NK-92 treated with Interleukin-12 subunit alpha and Interleukin-12 subunit beta, amount 100 ng/mL, for 24 hours (cell line): Measurements from ENCODE around the gene TINCR.
"Not testable (repeated sequence)": the region's sequence is repeated elsewhere in the genome, so short reads cannot be mapped to it uniquely, and the experiment has no call there.

Experiments used
- DNase-seq: peaks from one replicate; lab custom pipeline; 2025; lab: John Stamatoyannopoulos, UW

The TINCR gene

DNA sequence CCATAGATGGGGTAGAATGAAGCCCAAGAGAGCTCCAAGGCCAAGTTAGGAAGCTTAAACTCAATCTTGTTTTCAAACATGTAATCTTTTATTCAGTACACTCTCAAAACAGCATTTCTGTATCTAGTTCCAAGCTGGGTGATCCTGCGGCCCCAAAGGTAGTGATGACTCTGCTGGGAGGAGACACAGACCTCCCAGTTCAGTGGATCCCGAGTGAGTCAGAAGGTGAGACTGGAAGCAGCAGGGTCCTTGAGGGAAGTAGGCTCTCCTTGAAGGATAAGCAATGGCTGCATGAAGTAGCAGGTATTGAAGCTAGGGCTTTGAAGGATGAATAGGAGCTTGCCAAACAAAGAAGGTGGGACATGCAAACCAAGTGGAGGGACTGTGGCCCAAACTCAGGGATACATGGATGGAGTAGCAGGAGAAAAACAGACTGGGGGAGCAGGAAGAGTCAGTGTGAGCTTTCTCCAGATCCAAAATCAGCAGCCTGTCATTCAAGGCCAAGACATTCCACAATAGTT lies 9.6 kb downstream of the TINCR start:
- no peak for DNase-seq

DNA sequence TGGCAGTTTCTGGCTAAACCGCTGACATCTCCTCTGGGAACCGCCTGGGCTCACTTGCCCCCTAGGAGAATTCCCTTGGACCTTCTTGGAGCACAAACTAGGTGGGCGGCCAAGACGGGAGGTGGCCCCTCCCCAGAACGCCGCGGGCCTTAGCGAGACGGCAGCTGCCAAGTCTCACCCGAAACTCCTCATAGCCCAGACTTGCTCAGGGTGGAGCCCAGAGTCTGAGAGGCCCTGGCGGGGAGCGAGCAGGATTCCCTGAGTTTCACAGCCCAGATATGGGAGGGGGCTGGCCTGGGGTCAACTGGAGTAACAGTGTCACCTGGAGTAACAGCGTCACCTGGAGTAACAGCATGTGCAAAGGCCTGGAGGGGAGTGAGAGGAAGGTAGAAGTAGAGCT lies 10.1 kb downstream of the TINCR start:
- no peak for DNase-seq

- DNase-seq, result no peak
These were observed 12.9 kb downstream of the TINCR start for GRCh38 chr19:5554828-5555227.

DNA sequence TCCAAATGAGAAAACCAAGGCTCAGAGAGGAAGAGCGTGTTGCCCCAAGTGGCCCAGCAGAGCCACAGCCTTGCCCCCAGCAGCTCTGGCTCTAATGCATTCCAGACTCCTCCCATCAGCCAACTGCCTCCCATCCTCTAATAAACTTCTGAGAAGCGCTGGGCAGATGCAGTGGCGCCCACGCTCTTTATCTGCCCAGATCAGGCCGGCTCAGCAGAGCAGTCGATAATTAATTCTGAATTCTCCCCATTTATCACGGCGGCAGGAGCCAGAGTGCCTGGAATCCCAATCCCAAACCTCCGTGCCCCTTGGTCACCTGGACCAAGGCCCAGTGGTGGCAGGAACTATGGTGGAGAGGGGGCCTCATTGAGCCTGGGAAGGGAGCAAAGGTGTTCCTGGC lies 13.9 kb downstream of the TINCR start:
- no peak for DNase-seq

DNA sequence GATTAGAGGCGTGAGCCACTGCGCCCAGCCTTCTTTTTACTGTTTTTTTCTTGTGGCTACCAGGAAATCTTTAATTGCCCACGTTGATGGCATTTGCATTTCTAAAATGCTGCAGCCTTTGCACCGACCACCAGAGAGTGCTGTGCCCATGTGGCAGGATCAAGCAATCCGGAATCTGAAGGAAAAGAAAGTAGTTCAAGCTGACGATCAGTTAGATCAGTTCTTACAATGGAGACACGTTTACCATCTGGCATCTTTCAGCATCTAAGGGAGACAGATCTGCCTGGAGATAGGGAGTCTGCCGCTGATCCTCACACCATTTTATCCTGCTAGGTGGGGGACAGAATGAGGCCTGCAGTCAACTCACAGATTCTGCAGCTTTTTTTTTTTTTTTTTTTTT lies 19.9 kb downstream of the TINCR start:
- DNase-seq, result no peak

- no peak for DNase-seq
These were observed 21.8 kb downstream of the TINCR start for GRCh38 chr19:5545984-5546383.

DNA sequence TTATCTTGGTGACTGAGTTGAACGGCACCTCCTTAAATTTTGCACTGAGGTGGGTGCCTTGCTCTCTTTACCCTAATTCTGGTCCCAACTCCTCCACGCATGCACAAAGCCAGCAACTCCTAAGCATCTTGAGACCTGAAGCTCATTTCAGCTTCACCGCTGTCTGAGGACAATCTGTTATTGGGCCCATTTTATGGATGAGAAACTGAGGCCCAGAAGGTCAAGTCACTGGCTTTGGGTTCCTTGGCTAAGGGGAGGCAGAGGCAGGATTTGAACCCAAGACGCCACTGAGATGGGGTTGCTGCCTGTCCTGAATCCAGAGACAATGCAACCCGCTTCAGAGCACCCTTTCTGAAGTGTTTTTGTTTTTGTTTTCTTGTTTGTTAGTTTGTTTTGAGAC lies 22.7 kb downstream of the TINCR start:
- DNase-seq, result no peak

DNA sequence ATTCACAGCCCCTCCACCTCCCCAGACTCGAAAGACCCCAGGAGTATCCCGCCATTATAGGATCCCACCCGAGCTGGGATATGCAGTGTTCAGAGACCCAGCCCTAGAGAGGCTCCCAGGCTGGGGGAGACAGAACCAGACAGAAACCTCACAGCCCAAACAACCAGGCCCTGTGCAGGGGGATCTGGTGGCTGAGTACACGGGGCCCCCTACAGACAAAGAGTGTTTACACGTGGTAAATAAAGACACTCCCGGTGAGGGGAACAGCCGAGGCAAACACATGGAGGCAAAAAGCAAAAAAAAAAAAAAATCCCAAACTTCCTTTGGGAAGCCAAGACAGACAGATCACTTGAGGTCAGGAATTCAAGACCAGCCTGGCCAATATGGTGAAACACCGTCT lies 25.1 kb downstream of the TINCR start:
- DNase-seq, result no peak

GRCh38 chr19:5541456-5541855 lies 26.3 kb downstream of the TINCR start:
- DNase-seq, result no peak

GRCh38 chr19:5540208-5540607 lies 27.5 kb downstream of the TINCR start:
- no peak for DNase-seq

DNA sequence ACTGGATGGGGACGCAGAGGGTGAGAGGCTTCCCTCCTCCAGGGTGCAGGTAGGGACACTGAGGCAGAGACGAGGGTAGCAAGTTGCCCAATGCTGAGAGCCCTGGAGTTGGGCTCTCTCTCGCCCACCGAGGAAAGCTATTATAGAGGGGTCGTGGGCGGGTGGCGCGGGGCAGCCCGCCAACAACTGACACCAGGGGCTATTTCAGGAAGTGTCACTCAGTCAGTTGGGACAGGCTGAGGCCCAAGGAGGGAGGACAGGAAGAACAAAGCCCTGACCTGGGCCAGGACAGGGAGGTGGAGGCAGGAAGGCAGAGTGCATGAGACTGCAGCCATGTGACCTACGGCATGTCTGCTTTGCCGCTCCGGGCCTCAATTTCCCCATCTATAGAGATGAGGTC lies 29.9 kb downstream of the TINCR start:
- no peak for DNase-seq

DNA sequence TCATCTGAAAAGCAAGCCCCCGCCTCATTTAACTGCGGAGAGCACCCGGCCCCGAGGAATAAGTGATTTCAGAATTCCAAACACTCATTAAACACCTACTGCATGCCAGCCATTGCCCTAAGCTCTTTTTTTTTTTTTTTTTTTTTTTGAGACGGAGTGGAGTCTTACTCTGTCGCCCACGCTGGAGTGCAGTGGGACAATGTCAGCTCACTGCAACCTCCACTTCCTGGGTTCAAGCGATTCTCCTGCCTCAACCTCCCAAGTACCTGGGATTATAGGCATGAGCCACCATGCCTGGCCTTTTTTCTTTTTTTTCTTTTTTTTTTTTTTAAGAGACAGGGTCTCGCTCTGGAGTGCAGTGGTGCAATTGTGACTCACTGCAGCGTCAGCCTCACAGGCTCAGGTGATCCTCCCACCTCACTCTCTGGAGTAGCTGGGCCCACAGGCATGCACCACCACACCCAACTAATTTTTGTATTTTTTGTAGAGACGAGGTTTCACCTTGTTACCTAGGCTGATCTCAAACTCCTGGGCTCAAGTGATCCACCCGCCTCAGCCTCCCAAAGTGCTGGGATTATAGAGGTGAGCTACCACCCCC lies 30.7 kb downstream of the TINCR start:
- DNase-seq, result not testable (repeated sequence)

DNA sequence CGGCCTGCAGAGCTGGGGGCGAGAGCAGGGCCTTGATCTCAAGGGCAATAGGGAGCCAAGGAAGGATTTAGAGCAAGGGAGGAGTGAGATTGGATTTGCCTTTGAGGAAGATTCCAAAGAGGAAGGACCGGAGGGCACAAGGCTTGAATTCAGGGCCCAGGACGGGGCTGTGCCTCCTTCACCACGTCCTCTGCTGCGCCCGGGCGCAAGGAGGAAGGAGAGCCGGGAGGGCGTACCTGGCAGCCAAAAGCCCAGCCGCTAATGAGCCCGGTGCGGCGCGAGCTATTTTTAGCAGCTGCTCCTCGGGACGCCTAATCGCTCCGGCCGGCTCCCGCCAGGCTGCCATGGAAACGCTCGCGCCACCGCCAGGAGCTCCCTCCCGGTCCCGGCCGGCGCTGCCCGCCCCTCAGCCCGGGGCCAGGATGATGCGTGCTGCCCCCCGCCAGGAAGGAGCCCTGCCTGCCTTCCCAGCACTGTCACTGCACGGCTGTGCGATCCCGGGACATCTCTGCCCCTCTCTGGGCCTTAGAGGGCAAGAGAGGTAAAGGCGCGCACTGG lies 31.3 kb downstream of the TINCR start:
- no peak for DNase-seq

DNA sequence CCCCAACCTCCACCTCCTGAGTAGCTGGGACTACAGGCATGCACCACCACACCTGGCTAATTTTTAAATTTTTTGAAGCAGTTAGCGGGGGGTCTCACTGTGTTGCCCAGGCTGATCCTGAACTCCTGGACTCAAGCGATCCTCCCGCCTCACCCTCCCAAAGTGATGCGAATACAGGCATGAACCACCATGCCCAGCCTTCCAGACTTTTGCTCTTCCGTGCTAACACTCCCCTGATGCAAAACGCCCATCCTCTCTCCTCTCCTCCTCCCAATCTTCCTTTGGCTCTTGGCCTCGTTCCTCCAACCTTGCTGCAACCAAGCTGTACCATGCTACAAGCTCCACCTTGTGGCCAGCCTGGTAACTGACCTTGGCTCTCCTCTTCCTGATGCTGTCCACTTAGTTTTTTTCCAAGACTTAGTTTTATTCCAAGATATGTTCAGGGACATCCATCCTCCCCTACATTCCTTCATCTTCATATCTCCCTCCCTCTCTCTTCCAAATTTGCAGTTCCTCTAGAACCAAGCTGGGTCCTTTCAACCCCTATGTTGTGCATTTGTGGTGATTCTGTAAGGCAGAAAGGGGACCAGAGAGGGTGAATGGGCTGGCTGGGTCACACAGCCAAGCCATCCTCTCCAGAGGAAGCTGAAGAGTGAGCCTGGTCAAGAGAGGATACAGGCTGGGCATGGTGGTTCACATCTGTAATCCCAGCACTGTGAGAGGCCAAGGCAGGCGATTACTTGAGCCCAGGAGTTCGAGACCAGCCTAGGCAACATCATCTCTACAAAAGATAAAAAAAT lies 32.8 kb downstream of the TINCR start:
- DNase-seq, result no peak

GRCh38 chr19:5533257-5533656 lies 34.5 kb downstream of the TINCR start:
- DNase-seq, result no peak

DNA sequence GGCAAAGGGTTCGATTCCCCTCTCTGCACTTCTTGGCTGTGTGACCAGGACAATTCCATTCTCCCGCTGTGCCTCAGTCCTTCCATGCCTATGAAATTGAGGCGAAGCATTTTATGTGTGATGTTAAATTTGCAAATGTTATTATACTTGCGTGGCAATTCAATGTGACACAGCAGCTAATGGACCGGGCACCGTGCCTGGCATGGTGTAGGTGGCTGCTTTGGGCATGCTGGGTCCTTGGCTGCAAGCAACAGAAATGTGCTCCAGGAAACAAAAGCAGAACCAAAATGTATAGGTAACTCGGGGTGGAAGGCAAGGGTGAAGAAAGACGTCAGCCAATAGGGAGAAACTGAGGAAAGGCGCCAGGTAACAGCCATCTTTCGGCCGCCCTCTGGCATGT lies 37.1 kb downstream of the TINCR start:
- DNase-seq, result no peak

DNA sequence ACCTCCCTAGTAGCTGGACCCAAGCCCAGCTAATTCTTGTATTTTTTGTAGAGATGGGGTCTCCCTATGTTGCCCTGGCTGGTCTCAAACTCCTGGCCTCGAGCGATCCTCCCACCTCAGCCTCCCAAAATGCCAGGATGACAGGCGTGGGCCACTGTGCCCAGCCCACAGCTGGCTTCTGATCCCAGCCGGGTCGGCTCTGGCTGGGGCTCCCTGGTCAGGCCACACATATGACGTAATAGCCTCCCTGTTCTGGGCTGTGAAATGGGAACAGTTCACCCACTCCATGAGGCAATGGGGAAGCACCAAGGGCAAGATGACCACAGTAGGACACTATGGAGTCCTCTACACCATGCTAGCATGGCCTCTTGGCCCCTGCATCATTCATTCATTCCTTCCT lies 41.1 kb downstream of the TINCR start:
- no peak for DNase-seq

DNA sequence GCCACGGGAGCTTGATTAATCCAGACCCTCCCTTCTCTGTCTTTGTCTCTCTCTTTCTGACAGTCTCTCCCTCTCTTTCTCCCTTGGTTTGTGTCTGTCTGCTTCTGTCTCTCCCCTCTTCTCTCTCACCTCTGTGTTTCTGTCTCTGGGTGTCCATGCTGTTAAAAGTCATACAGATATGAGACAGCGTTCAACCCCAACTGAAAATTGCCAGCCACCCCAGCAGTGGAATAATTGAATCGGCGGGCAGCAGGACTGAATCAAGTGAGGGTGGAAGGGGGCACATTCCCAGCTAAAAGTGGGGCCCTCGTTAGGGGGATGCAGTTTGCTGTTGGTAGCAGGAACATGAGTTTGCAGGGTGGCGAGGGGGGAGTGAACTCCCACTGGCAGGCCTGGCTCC lies 43.7 kb downstream of the TINCR start:
- no peak for DNase-seq

DNA sequence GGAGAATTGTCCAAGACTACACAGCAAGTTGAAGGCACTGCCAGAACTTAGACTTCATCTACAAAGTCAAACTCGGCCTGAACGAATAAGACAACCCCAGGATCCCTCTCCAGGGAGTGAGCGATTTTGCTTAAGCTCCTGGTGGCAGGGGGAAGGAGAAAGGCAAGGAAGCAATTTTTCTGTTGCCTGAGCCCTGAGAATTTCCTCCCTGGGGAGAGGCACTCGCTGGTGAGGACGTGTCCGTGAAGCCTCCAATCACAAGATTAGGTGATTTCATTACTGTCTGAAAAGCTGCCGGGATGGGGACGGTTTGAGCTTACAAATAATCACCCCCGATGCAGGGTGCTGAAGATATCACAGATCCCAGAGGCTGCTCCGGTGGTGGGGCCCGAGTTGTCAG lies 45.6 kb downstream of the TINCR start:
- DNase-seq, result no peak

GRCh38 chr19:5520501-5520900 lies 47.3 kb downstream of the TINCR start:
- DNase-seq, result no peak

GRCh38 chr19:5519076-5519475 lies 48.7 kb downstream of the TINCR start:
- no peak for DNase-seq

GRCh38 chr19:5515737-5516136 lies 52.0 kb downstream of the TINCR start:
- no peak for DNase-seq

DNA sequence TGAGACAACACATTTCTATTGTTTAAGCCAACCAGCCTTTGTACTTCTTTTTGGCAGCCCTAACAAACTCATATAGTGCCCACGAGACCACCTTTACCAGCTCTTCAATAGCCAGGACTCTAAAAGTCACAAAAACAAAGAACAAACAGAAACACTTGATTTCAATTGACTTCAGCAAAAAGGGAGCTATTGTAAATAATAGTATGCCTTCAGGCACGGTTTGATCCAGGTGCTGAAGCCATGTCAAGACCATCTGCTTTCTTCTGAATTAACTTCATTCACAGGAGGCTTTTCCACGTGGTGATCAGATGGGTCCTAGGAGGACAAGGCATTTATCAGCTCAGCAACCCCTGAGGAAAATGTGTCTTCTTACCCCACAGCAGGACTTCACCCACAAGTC lies 53.8 kb downstream of the TINCR start:
- no peak for DNase-seq
